ENCODE results near the gene KCNK18. TPM values are rescaled to one million over a fixed set of nuclear protein-coding genes. Genes with fewer than 3 reads are reported as not detected.

KCNK18 gene
- total RNA-seq, 1 donor: not detected

DNA sequence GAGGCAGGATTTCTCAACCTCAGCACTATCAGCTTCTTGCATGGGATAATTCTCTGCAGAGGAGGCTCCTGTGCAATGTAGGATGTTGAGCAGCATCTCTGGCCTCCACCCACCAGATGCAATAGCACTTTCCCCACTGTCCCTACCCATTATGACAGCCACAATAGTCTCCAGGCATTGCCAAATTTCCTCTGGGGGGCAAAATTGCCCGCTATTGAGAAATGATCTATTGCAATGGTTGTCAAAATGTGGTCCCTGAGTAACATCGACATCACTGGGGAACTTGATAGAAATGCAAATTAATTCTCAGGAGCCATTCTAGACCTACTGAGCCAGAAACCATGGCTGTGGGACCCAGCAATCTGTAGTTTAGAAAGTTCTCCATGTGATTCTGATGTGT lies 7.0 kb downstream of the KCNK18 start:
- Histone ChIP-seq H2AFZ (ENCODE audit: low read length) (no peak overlapping the region), H3K4me1 (ENCODE audit: insufficient read depth, low read length) (no peaks in the 10 kb centered on the region), H3K27me3 (ENCODE audit: insufficient read depth, low read length) (no peaks in the 10 kb centered on the region), H3K4me2 (ENCODE audit: insufficient read depth, low read length) (no peak overlapping the region), H3K4me3 (ENCODE audit: insufficient read depth, low read length) (no peak overlapping the region), H3K36me3 (ENCODE audit: insufficient read depth, low read length) (no peaks in the 10 kb centered on the region), H4K20me1 (ENCODE audit: insufficient read depth, low read length) (no peaks in the 10 kb centered on the region), H3K79me2 (ENCODE audit: insufficient read depth, low read length) (no peaks in the 10 kb centered on the region), H3K9me3 (ENCODE audit: low read depth, low read length) (no peaks in the 10 kb centered on the region), H3K27ac (ENCODE audit: low read depth, low read length) (no peak overlapping the region)
- DNase-seq (ENCODE audit: insufficient read length, low spot score, missing footprints): no peak
- TF ChIP-seq, protein P1, sequence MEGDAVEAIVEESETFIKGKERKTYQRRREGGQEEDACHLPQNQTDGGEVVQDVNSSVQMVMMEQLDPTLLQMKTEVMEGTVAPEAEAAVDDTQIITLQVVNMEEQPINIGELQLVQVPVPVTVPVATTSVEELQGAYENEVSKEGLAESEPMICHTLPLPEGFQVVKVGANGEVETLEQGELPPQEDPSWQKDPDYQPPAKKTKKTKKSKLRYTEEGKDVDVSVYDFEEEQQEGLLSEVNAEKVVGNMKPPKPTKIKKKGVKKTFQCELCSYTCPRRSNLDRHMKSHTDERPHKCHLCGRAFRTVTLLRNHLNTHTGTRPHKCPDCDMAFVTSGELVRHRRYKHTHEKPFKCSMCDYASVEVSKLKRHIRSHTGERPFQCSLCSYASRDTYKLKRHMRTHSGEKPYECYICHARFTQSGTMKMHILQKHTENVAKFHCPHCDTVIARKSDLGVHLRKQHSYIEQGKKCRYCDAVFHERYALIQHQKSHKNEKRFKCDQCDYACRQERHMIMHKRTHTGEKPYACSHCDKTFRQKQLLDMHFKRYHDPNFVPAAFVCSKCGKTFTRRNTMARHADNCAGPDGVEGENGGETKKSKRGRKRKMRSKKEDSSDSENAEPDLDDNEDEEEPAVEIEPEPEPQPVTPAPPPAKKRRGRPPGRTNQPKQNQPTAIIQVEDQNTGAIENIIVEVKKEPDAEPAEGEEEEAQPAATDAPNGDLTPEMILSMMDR (IDR thresholded peaks at IDR 0.05; ENCODE audit: extremely low read depth, low read depth, low read length): no peak

DNA sequence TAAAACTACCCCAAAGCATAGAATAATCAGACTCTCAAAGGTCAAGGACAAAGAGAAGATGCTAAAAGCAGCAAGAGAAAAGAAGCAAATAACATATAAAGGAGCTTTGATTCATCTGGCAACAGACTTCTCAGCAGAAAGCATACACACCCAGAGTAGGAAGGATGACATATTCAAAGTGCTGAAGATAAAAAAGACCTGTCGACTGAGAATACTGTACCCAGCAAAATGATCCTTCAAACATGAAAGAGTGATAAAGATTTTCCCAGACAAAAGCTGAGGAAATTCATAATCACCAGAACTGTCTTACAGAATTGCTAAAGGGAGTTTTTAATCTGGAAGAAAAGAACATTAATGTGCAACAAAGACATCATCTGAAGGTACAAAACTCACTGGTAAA lies 14.9 kb downstream of the KCNK18 start:
- no peak for DNase-seq (ENCODE audit: insufficient read length, low spot score, missing footprints)
- no peak overlapping the region for H2AFZ ChIP-seq (ENCODE audit: low read length)
- H3K36me3 ChIP-seq (ENCODE audit: insufficient read depth, low read length): no peaks in the 10 kb centered on the region
- no peak overlapping the region for H3K4me2 ChIP-seq (ENCODE audit: insufficient read depth, low read length)
- H3K27ac ChIP-seq (ENCODE audit: low read depth, low read length): no peak overlapping the region
- H3K9me3 ChIP-seq (ENCODE audit: low read depth, low read length): no peaks in the 10 kb centered on the region
- H3K4me3 ChIP-seq (ENCODE audit: insufficient read depth, low read length): no peak overlapping the region
- H3K27me3 ChIP-seq (ENCODE audit: insufficient read depth, low read length): peaks cover 14% of the 10 kb centered on the region
- H3K79me2 ChIP-seq (ENCODE audit: insufficient read depth, low read length): no peaks in the 10 kb centered on the region
- H3K4me1 ChIP-seq (ENCODE audit: insufficient read depth, low read length): peaks cover 5% of the 10 kb centered on the region
- H4K20me1 ChIP-seq (ENCODE audit: insufficient read depth, low read length): no peaks in the 10 kb centered on the region
- TF ChIP-seq, protein P1 (IDR thresholded peaks at IDR 0.05; ENCODE audit: extremely low read depth, low read depth, low read length): no peak

DNA sequence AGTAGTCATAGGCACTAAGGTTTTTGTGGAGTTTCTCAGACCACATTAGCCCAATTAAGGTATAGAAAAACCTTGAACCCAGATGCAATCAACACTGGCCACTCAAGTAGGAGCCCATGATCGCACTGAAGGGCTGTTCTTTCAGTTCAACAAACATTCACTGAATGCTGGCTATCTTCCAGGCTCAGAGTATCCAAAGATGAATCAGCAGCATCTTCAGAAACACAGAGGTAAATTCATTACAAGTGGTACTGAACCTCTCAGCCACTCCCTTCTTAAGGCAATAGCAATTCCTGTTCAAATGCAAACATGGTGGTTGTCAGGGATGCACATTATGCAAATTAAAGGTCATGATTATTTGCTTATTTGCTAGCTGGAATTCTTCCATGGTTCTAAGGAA lies 17.1 kb downstream of the KCNK18 start:
- Histone ChIP-seq H4K20me1 (ENCODE audit: insufficient read depth, low read length) (no peaks in the 10 kb centered on the region), H3K27ac (ENCODE audit: low read depth, low read length) (no peak overlapping the region), H3K79me2 (ENCODE audit: insufficient read depth, low read length) (no peaks in the 10 kb centered on the region), H3K36me3 (ENCODE audit: insufficient read depth, low read length) (no peaks in the 10 kb centered on the region), H3K4me2 (ENCODE audit: insufficient read depth, low read length) (no peak overlapping the region), H2AFZ (ENCODE audit: low read length) (no peak overlapping the region), H3K4me1 (ENCODE audit: insufficient read depth, low read length) (peaks cover 5% of the 10 kb centered on the region), H3K9me3 (ENCODE audit: low read depth, low read length) (no peaks in the 10 kb centered on the region), H3K27me3 (ENCODE audit: insufficient read depth, low read length) (peaks cover 23% of the 10 kb centered on the region), H3K4me3 (ENCODE audit: insufficient read depth, low read length) (no peak overlapping the region)
- TF ChIP-seq, protein P1 (IDR thresholded peaks at IDR 0.05; ENCODE audit: extremely low read depth, low read depth, low read length): no peak
- DNase-seq (ENCODE audit: insufficient read length, low spot score, missing footprints): no peak

DNA sequence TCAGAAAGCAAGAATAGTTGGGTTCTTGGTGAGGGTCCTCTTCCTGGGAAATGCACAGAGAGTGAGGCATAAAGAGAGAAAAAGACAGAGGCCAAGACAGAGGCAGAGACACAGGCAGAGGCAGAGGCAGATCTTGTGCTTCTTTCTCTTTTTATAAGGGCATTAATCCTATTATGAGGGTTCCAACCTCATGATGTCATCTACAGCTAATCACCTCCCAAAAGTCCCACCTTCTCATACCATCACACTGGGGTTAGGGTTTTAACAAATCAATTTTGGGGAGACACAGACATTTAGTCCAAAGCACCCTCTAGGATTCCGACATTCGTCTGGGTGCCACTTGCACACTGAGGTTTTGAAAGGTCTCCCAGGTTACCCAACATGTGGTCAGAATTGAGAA lies 17.8 kb downstream of the KCNK18 start:
- H3K4me3 ChIP-seq (ENCODE audit: insufficient read depth, low read length): no peak overlapping the region
- H3K4me1 ChIP-seq (ENCODE audit: insufficient read depth, low read length): peaks cover 5% of the 10 kb centered on the region
- TF ChIP-seq, protein P1 (IDR thresholded peaks at IDR 0.05; ENCODE audit: extremely low read depth, low read depth, low read length): no peak
- H3K4me2 ChIP-seq (ENCODE audit: insufficient read depth, low read length): no peak overlapping the region
- H2AFZ ChIP-seq (ENCODE audit: low read length): no peak overlapping the region
- H3K79me2 ChIP-seq (ENCODE audit: insufficient read depth, low read length): no peaks in the 10 kb centered on the region
- H4K20me1 ChIP-seq (ENCODE audit: insufficient read depth, low read length): no peaks in the 10 kb centered on the region
- no peaks in the 10 kb centered on the region for H3K36me3 ChIP-seq (ENCODE audit: insufficient read depth, low read length)
- peaks cover 23% of the 10 kb centered on the region for H3K27me3 ChIP-seq (ENCODE audit: insufficient read depth, low read length)
- DNase-seq (ENCODE audit: insufficient read length, low spot score, missing footprints): no peak
- H3K27ac ChIP-seq (ENCODE audit: low read depth, low read length): no peak overlapping the region
- H3K9me3 ChIP-seq (ENCODE audit: low read depth, low read length): no peaks in the 10 kb centered on the region

Measured in osteoblast (primary cell).